ENCODE results near the gene PCDHA8.

DNA sequence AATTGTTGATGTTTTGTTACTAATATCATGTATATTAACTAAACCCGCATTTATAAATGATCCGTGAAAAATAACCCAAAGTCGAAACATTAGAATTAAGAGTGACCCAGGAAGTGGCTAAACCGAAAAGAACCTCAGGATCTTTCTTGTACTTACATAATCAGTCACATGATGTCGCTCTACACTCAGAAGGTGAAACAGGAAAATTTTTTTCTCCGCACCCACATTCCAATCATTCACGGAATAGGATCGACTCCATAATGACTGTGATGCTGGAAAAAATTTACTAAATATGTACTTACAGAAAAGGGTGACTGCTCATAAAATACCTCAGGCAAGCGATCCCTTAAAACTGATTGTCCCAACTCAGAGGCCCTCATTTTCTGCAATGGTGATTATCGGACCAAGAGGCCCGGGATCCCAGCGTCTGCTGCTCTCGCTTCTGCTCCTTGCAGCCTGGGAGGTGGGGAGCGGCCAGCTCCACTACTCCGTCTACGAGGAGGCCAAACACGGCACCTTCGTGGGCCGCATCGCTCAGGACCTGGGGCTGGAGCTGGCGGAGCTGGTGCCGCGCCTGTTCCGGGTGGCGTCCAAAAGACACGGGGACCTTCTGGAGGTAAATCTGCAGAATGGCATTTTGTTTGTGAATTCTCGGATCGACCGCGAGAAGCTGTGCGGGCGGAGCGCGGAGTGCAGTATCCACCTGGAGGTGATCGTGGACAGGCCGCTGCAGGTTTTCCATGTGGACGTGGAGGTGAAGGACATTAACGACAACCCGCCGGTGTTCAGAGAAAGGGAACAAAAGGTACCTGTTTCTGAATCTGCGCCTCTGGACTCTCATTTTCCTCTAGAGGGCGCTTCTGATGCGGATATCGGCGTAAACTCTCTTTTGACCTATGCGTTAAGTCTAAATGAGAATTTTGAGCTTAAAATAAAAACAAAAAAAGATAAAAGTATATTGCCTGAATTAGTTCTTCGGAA is 34.4 kb downstream of the PCDHA8 start, which contains the start of gene PCDHA12:
- TF ChIP-seq, protein P1, sequence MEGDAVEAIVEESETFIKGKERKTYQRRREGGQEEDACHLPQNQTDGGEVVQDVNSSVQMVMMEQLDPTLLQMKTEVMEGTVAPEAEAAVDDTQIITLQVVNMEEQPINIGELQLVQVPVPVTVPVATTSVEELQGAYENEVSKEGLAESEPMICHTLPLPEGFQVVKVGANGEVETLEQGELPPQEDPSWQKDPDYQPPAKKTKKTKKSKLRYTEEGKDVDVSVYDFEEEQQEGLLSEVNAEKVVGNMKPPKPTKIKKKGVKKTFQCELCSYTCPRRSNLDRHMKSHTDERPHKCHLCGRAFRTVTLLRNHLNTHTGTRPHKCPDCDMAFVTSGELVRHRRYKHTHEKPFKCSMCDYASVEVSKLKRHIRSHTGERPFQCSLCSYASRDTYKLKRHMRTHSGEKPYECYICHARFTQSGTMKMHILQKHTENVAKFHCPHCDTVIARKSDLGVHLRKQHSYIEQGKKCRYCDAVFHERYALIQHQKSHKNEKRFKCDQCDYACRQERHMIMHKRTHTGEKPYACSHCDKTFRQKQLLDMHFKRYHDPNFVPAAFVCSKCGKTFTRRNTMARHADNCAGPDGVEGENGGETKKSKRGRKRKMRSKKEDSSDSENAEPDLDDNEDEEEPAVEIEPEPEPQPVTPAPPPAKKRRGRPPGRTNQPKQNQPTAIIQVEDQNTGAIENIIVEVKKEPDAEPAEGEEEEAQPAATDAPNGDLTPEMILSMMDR (IDR thresholded peaks at IDR 0.05 in 4 of 5, conservative IDR thresholded peaks at IDR 0.05 in 1 of 5) = no peak
- TF ChIP-seq POLR2A (IDR thresholded peaks at IDR 0.05) = no peak
